ENCODE measurements around the gene PDGFB.

Gene PDGFB

GRCh38 chr22:39276440-39277141 is 31.8 kb upstream of the PDGFB start:
- no peak for DNase-seq

- DNase-seq, result no peak
These were observed 31.1 kb upstream of the PDGFB start for GRCh38 chr22:39275814-39276439.

GRCh38 chr22:39273950-39274887 is 29.4 kb upstream of the PDGFB start:
- no peak for DNase-seq

GRCh38 chr22:39270792-39271191 is 26.0 kb upstream of the PDGFB start:
- DNase-seq, result no peak

GRCh38 chr22:39270280-39270679 is 25.5 kb upstream of the PDGFB start:
- no peak for DNase-seq

- no peak for DNase-seq
These were observed 24.5 kb upstream of the PDGFB start for GRCh38 chr22:39269095-39269790.

- DNase-seq, result no peak
These were observed 23.9 kb upstream of the PDGFB start for GRCh38 chr22:39268645-39269044.

GRCh38 chr22:39267974-39268373 is 23.2 kb upstream of the PDGFB start:
- DNase-seq, result no peak

GRCh38 chr22:39266398-39267030 is 21.7 kb upstream of the PDGFB start:
- peak; percentile 47 for DNase-seq

- no peak for DNase-seq
These were observed 20.5 kb upstream of the PDGFB start for GRCh38 chr22:39265143-39265886.

- DNase-seq, result peak; percentile 66
These were observed 19.7 kb upstream of the PDGFB start for GRCh38 chr22:39264349-39265038.

GRCh38 chr22:39263626-39264348 is 19.0 kb upstream of the PDGFB start:
- DNase-seq, result no peak

GRCh38 chr22:39259666-39260065 is 14.9 kb upstream of the PDGFB start:
- no peak for DNase-seq

GRCh38 chr22:39257901-39258475 is 13.2 kb upstream of the PDGFB start:
- no peak for DNase-seq

GRCh38 chr22:39256979-39257378 is 12.2 kb upstream of the PDGFB start:
- DNase-seq, result no peak

- DNase-seq, result no peak
These were observed 11.4 kb upstream of the PDGFB start for GRCh38 chr22:39256186-39256552.

GRCh38 chr22:39255449-39256185 is 10.8 kb upstream of the PDGFB start:
- no peak for DNase-seq

GRCh38 chr22:39254789-39255298 is 10.1 kb upstream of the PDGFB start:
- peak; percentile 54 for DNase-seq

- no peak for DNase-seq
These were observed 9.3 kb upstream of the PDGFB start for GRCh38 chr22:39254122-39254521.

Data from CD4-positive, alpha-beta T cell treated with Interleukin-15 for 1 hour (primary cell).